Measurements from ENCODE around the gene STYX. TPM values are rescaled to one million over a fixed set of nuclear protein-coding genes. Genes with fewer than 3 reads are reported as not detected.
A peak's percentile ranks its signal among the peaks of the same experiment; 100 is the strongest.

STYX gene
- total RNA-seq, 1 experiment from 2014 or later: 24.0 TPM

GRCh38 chr14:52733824-52734223 lies 3.9 kb downstream of the STYX start:
- Mint-ChIP-seq H3K27ac (peak overlapping the region; percentile 24 to 78 (median 53); a peak in 4 of 7 replicates), H3K4me3 (0 out of 5 replicates have a peak overlapping the region, but pooled peaks of 1 of the 2 experiments have one; percentile 30), H3K27me3 (ENCODE audit: low read depth) (no peaks in the 10 kb centered on the region), H3K4me1 (peaks cover 34 to 58% of the 10 kb centered on the region in 2 experiments), H3K36me3 (ENCODE audit: insufficient read depth in 1 of 3, low read depth in 3 of 3) (peaks cover 13 to 31% (median 27%) of the 10 kb centered on the region in 3 experiments), H3K9me3 (no peaks in the 10 kb centered on the region)
- H3T11ph ChIP-seq (ENCODE audit: low read length): no peak overlapping the region
- no peak overlapping the region for H3K18ac ChIP-seq (ENCODE audit: insufficient read length, low read depth, low read length)
- no peaks in the 10 kb centered on the region for H4K20me1 ChIP-seq (ENCODE audit: control insufficient read depth, insufficient read depth, insufficient read length)
- no peaks in the 10 kb centered on the region for H3K79me1 ChIP-seq (ENCODE audit: insufficient read depth, low read depth, low read length, poor library complexity, severe bottlenecking)
- H2BK120ac ChIP-seq (ENCODE audit: low read depth, low read length, poor library complexity, severe bottlenecking): no peak overlapping the region
- no peak overlapping the region for H2BK12ac ChIP-seq (ENCODE audit: insufficient read length, low read depth, low read length)
- H4K8ac ChIP-seq (replicated peaks; ENCODE audit: insufficient read length, low read depth, low read length): no peak overlapping the region
- no peak overlapping the region for H2AFZ ChIP-seq (ENCODE audit: low read length)
- H4K5ac ChIP-seq (ENCODE audit: insufficient read length, low read depth, low read length): no peak overlapping the region
- H3K56ac ChIP-seq (ENCODE audit: insufficient read length, low read depth, low read length): no peak overlapping the region
- H3K79me2 ChIP-seq (ENCODE audit: insufficient read depth, low read length): peaks cover 6% of the 10 kb centered on the region; the same call in 1 of the 2 replicates
- TF ChIP-seq, protein P1, sequence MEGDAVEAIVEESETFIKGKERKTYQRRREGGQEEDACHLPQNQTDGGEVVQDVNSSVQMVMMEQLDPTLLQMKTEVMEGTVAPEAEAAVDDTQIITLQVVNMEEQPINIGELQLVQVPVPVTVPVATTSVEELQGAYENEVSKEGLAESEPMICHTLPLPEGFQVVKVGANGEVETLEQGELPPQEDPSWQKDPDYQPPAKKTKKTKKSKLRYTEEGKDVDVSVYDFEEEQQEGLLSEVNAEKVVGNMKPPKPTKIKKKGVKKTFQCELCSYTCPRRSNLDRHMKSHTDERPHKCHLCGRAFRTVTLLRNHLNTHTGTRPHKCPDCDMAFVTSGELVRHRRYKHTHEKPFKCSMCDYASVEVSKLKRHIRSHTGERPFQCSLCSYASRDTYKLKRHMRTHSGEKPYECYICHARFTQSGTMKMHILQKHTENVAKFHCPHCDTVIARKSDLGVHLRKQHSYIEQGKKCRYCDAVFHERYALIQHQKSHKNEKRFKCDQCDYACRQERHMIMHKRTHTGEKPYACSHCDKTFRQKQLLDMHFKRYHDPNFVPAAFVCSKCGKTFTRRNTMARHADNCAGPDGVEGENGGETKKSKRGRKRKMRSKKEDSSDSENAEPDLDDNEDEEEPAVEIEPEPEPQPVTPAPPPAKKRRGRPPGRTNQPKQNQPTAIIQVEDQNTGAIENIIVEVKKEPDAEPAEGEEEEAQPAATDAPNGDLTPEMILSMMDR (conservative IDR thresholded peaks at IDR 0.05): no peak
- H3K4ac ChIP-seq (ENCODE audit: low read depth, low read length): no peak overlapping the region
- H2BK5ac ChIP-seq (ENCODE audit: insufficient read length, low read length): no peak overlapping the region
- H3K27me3 ChIP-seq (ENCODE audit: insufficient read depth, low read length): no peaks in the 10 kb centered on the region
- no peak overlapping the region for H2BK15ac ChIP-seq (ENCODE audit: low read depth, low read length)
- H2AK5ac ChIP-seq (ENCODE audit: insufficient read length, low read length): no peak overlapping the region
- H3K4me2 ChIP-seq (ENCODE audit: insufficient read depth, insufficient read length, low read length): no peak overlapping the region
- peak; percentile 42 for DNase-seq
- H3K23ac ChIP-seq (ENCODE audit: insufficient read length, low read depth, low read length): no peak overlapping the region
- no peak overlapping the region for H3K9ac ChIP-seq (ENCODE audit: extremely low read depth, insufficient read length, low read length)
- H4K91ac ChIP-seq (ENCODE audit: insufficient read length, low read depth, low read length): no peak overlapping the region
- peaks cover 8% of the 10 kb centered on the region; the same call in 1 of the 2 replicates for H3K4me1 ChIP-seq (ENCODE audit: insufficient read depth, low read length)
- H3K9me3 ChIP-seq (ENCODE audit: control insufficient read depth, low read depth, low read length): no peaks in the 10 kb centered on the region
- peaks cover 5% of the 10 kb centered on the region for H3K23me2 ChIP-seq (ENCODE audit: insufficient read length, low read depth, low read length, poor library complexity, severe bottlenecking)
- WGBS (ENCODE audit: extremely low coverage, insufficient read length, low lambda C conversion rate): no CpG with 5 or more reads among the region's 9 CpGs
- H3K27ac ChIP-seq (ENCODE audit: insufficient read length, low read depth, low read length): no peak overlapping the region
- no peak overlapping the region for H3K14ac ChIP-seq (ENCODE audit: insufficient read depth, low read length)
- no peak overlapping the region for H2BK20ac ChIP-seq (ENCODE audit: low read depth, low read length, poor library complexity, severe bottlenecking)

Measured in H9 (cell line).